NCI-H128 (cell line): ENCODE measurements around the gene CXCL11.
"Not testable (repeated sequence)": the region's sequence is repeated elsewhere in the genome, so short reads cannot be mapped to it uniquely, and the experiment has no call there.

Source experiments
- DNase-seq: peaks from one replicate; lab custom pipeline; 2025; ENCODE audit not compliant: unreplicated experiment; lab: John Stamatoyannopoulos, UW

CXCL11 gene

GRCh38 chr4:76035799-76036380 lies at the start of gene CXCL11:
TSS of gene CXCL11 (minus strand) at chr4:76036070. CDS start at chr4:76035987, 83 bp downstream.
- DNase-seq = no peak

GRCh38 chr4:76084542-76084941 lies 48.7 kb upstream of the CXCL11 start:
- DNase-seq = no peak

- no peak for DNase-seq
Measured at GRCh38 chr4:76083386-76083988, 47.6 kb upstream of the CXCL11 start.

GRCh38 chr4:76078033-76078613 lies 42.3 kb upstream of the CXCL11 start:
- no peak for DNase-seq

DNA sequence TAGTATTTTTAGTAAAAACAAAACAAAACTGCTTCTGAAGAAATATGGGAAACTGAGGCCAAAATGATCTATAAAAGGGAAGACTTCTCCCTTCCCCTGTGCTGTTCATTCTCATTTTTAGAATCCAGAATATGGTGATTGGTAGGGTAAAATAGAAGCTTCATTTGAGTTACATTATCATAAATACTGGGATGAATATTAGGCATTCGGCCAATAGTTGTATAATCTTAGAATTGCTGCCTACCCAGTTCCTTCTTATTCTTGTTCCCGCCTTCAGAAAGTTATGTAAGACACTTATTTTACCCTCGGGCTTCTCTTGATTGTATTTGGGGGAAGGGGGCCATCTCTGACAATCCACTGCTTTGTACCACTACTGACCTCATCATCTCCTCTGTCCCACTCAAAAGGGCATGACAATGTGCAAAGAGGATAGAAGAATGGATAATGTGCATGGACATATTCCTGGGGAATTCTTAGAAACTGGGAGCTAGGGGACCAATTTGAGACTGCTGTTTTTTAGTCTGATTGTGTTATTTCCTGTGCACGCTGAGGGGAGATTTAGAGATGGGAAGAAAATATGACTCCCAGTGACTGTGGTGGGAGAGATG lies 39.2 kb upstream of the CXCL11 start:
- DNase-seq = no peak

GRCh38 chr4:76074468-76074867 lies 38.6 kb upstream of the CXCL11 start, which contains the start of gene ART3:
TSS of gene ART3 (plus strand) at chr4:76074709. CDS start at chr4:76075890, 1,181 bp downstream.
- no peak for DNase-seq

DNA sequence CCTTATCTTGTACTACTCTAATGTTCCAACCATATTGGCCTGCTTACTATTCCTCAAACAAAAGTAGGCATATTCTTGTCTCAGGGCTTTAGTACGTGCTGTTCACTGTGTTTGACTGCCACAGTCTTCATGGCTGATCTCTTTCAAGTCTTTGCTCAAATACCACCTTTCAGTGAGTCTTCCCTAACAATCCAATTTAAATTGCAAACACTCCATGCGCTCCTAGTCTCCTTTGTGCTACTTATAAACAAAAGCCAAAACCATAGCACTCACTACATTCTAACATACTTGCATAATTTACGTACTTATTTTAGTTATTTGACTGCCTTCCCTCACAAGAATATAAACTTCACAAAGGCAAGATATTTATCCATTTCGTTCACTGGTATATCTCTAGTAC lies 36.9 kb upstream of the CXCL11 start:
- DNase-seq = no peak

GRCh38 chr4:76067652-76068286 lies 31.9 kb upstream of the CXCL11 start:
- peak; percentile 2 for DNase-seq

- DNase-seq = no peak
Measured at GRCh38 chr4:76066546-76066945, 30.7 kb upstream of the CXCL11 start.

GRCh38 chr4:76061982-76062381 lies 26.1 kb upstream of the CXCL11 start:
- DNase-seq = no peak

DNA sequence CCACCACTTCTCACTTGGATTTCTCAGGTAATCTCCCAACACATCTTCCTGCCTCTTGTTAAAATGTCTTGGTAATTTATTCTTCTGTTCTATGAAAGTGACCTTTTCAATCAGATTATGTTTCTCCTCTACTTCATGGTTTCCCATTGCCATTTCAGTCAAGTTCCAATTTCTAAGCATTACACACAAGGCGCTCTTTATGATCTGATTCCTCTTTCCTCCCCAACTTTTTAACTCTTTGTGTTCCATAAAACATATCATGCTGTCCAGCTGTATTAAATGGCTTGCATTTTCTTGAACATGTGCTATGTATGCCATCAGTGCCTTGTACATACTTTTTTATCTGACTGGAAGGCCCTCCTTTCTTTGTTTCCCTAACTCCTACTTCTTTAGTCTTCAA lies 25.6 kb upstream of the CXCL11 start:
- no peak for DNase-seq

DNA sequence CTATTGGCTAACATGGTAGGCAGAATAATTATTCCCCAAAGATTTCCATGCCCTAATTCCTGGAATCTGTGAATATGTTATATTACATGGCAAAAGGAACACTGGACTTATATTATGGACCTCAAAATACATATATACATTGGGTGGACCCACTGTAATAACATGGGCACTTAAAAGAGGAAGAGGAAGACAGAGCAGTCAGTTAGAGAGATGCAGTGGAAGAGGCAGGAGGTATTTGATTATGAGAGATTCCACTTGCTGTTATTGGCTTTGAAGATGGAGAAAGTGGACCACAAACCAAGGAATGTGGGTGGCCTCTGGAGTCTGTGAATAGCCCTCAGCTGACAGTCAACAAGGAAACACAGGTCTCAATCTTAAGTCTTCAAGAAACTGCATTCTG lies 24.6 kb upstream of the CXCL11 start:
- no peak for DNase-seq

DNA sequence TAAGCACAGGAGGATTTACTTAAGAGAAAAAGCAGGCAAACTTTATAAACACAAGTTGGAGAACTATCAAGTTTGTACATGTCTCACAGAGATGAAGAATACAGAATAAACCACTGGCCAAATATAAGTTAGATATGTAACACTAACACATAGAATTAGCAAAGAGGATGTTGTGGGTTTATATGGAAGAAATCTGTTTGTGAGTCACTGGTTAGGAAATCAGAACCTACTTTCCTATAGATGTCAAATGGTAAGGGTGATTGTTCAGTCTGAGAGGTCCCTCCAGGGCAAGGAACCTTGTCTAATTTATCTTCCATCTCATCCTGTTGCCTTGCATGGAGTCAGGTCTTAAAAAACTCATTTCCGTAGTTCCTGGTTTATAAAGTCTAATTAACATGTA lies 23.9 kb upstream of the CXCL11 start:
- no peak for DNase-seq

- no peak for DNase-seq
Measured at GRCh38 chr4:76058888-76059426, 23.1 kb upstream of the CXCL11 start.

GRCh38 chr4:76058302-76058701 lies 22.4 kb upstream of the CXCL11 start:
- DNase-seq = no peak

DNA sequence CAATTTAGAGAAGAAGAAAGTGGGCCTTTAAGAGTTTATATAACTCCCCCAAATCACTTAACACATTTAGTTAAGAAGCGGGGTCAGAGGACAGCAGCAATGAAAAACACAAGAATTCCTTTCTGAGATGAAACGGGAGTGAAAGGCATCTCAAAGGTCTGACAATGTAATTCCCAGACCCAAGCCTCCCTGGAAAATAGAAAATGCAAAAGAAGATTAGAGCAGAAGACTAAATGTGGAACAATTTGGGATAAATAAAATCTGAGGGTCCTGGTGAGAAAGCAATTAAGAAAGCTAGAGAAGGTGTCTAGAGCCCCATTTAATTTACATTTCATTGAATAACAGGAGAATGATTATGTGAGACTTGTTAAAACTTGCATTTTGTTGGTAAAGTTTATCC lies 19.6 kb upstream of the CXCL11 start:
- no peak for DNase-seq

DNA sequence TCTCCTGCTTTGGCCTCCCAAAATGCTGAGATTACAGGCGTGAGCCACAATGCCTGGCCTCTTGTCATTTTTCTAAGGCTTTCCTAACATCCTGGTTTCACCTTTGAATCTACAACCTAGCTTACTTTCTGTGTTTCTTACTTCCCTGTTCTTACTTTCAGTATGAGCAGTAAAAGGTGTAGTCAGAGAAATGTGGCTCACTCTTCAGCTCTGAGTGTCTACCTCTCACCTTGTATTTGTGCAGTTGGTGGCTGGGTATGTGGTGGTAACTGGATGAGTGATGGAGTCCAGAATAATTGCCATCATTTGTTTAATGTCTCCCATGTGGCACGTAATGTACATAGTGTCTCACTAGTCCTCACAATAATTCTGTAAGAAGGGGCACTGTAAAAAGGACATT lies 19.1 kb upstream of the CXCL11 start:
- DNase-seq = no peak

- DNase-seq = no peak
Measured at GRCh38 chr4:76053730-76054129, 17.9 kb upstream of the CXCL11 start.

- not testable (repeated sequence) for DNase-seq
Measured at GRCh38 chr4:76050560-76051050, 14.7 kb upstream of the CXCL11 start.

DNA sequence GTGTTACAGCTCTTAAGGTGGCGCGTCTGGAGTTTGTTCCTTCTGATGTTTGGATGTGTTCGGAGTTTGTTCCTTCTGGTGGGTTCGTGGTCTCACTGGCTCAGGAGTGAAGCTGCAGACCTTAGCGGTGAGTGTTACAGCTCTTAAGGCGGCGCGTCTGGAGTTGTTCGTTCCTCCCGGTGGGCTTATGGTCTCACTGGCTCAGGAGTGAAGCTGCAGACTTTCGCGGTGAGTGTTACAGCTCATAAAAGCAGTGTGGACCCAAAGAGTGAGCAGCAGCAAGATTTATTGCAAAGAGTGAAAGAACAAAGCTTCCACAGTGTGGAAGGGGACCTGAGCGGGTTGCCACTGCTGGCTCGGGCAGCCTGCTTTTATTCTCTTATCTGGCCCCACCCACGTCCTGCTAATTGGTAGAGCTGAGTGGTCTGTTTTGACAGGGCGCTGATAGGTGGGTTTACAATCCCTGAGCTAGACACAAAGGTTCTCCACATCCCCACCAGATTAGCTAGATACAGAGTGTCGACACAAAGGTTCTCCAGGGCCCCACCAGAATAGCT lies 14.1 kb upstream of the CXCL11 start:
- not testable (repeated sequence) for DNase-seq

GRCh38 chr4:76044686-76045085 lies 8.8 kb upstream of the CXCL11 start:
- DNase-seq = not testable (repeated sequence)
